Activated CD4-positive, CD25-positive, alpha-beta regulatory T cell (primary cell): ENCODE data around the gene NBAS.

Experiments used
- DNase-seq, 4 experiments: peaks; one replicate each; lab custom pipeline; 2025; lab: John Stamatoyannopoulos, UW

The NBAS gene

GRCh38 chr2:15128846-15129245 lies 432.3 kb downstream of the NBAS start:
- DNase-seq = no peak

GRCh38 chr2:15127876-15128275 lies 433.3 kb downstream of the NBAS start:
- DNase-seq = no peak

DNA sequence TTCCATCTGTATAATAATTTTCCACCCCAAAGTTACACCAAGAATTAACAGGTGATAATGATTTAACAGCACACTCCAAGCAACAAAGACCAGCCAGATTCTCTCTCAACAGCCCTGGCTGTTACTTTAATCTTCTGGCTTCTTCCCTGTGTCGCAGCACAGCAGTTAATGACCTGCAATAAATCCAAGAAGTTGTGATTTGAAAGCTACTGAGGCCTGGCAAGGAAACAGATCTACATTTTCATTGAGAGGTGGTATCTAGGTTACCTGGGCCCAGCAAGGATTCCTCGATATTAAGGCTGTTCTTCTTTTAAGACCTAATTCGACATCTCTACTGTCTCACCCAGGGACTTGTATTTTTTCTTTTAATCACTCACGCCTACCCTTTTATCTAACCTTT lies 433.8 kb downstream of the NBAS start:
- no peak for DNase-seq

DNA sequence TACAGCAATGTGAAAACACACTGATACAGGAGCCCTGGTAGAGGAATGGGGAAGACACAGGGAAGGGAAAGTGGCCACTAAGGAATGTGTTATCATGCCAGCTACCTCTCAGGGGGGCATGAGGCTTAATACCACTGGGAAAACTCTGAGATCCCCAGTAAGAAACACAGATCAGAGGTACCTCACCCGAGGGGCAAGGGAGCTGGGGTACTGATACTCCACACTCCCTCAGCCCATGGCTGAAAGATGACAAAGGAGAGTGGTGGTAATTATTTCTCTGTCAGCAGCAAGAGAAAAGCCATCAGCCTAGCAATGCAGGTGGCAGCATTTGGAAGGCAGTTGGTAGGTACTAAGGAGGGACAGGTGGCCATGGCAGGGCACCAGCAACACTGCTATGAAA lies 434.8 kb downstream of the NBAS start:
- no peak for DNase-seq

GRCh38 chr2:15122915-15123314 lies 438.2 kb downstream of the NBAS start:
- no peak for DNase-seq

- no peak for DNase-seq
These were observed 440.5 kb downstream of the NBAS start for GRCh38 chr2:15120631-15121030.

DNA sequence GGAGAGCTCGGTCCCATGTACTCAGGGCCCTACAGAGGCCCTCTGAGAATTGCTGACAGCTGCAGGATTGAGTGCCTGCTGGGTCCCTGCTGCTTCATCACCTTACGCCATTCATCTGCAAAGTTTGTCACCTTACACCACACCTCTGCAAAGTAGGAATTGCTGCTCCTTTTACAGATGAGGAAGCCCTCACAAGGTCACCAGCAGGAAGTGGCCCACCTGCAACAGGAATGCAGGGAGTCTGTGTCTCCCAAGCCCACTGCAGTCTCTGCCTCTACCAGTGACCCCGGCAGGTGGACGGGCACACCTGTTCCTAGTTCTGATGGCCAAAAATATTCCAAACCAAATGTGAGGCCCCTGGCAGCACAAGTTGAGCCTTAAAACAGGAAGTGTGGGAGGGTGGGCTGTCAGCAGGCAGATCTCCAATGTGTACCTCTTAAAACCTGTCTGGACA lies 441.4 kb downstream of the NBAS start:
- DNase-seq = no peak

GRCh38 chr2:15117409-15118050 lies 443.6 kb downstream of the NBAS start:
- no peak for DNase-seq
